ENCODE results near the gene SNX15.
"Not testable (repeated sequence)": the region's sequence is repeated elsewhere in the genome, so short reads cannot be mapped to it uniquely, and the experiment has no call there.

SNX15 gene

DNA sequence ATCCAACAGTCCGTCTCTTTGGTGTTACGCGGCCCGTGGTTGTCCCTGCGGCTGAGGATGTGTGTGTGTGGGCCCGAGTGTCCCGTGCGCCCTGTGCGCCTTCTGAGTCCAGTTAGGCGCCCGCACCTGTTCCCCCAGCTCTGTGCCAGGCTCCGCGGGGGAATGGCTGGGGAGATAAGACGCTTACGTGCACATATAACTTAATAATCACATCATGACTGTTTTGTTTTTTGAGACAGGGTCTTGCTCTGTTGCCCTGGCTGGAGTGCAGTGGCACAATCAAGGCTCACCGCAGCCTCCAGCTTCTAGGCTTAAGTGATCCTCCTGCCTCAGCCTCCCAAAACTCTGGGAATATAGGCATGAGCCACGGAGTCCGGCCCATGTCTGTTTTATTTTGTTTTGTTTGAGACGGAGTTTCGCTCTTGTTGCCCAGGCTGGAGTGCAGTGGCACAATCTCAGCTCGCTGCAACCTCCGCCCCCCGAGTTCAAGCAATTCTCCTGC is 12.5 kb upstream of the SNX15 start:
- DNase-seq (ENCODE audit: extremely low read depth in 1 of 2, low read depth in 1 of 2), result peak in 1 of 2 donors; percentile 14

DNA sequence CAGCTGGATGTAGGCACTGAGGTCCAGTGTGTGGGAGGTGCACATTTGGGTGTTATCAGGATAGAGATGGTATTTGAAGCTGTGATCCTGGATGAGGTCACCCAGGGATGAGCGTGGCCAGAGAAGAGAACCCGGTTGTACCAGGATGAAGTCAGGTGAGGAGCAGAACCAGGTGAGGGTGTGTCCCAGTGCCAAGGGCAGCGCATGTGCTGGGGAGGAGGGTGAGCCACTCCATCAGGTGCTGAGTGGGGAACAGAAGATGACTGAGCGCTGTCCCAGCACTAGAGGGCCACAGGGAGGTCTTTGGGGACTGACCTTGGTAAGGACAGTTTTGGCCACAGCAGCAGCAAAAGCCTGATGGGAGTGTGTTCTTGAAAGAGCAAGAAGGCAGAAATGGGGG is 10.5 kb upstream of the SNX15 start:
- DNase-seq (ENCODE audit: extremely low read depth in 1 of 2, low read depth in 1 of 2), result no peak

- DNase-seq (ENCODE audit: extremely low read depth in 1 of 2, low read depth in 1 of 2), result no peak
Observed at GRCh38 chr11:65017937-65018336, 9.3 kb upstream of the SNX15 start.

DNA sequence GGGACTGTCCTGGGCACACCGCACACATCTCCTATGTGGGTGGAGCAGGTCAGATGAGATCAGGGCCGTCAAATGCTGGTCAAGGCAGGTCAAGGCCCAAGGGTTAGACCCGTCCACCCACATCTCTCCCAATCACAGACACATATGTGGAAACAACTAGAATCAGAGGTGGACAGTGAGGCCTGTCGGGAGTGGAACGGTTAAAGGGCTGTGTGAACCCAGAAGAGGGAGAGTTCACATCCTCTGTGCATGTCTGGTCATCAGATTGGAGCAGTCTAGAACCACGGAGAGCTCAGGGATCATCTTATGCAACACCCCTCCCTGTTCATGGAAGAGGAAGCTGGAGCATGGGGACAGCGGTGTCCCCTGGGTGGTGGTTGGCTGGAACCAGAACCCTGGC is 7.4 kb upstream of the SNX15 start:
- no peak for DNase-seq (ENCODE audit: extremely low read depth in 1 of 2, low read depth in 1 of 2)

DNA sequence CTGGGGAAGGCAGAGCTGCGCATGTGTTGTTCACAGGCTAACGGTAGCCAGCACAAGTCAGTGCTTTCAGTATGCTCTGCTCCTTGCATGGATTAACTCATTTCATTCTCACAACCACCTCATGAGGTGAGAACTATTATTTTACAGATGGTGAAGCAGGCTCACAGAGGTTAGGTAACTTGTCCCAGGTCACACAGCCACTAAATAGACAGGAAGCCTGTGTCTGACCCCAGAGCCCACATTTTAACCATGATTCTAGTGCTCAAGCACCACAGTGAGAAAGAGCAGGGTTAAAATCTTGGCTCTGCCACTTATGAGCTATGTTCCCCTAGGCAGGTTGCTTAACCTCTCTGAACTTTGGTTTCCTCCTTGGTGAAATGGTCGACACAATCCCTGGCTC is 6.2 kb upstream of the SNX15 start:
- no peak for DNase-seq (ENCODE audit: extremely low read depth in 1 of 2, low read depth in 1 of 2)

GRCh38 chr11:65021509-65021908 is 5.7 kb upstream of the SNX15 start:
- DNase-seq (ENCODE audit: extremely low read depth in 1 of 2, low read depth in 1 of 2), result no peak

GRCh38 chr11:65023502-65023901 is 3.7 kb upstream of the SNX15 start:
- not testable (repeated sequence) for DNase-seq (ENCODE audit: extremely low read depth in 1 of 2, low read depth in 1 of 2)

- DNase-seq (ENCODE audit: extremely low read depth in 1 of 2, low read depth in 1 of 2), result no peak
Observed at GRCh38 chr11:65026810-65027209, 429 bp upstream of the SNX15 start.

GRCh38 chr11:65032216-65032615 is 5.0 kb downstream of the SNX15 start:
- no peak for DNase-seq (ENCODE audit: extremely low read depth in 1 of 2, low read depth in 1 of 2)

DNA sequence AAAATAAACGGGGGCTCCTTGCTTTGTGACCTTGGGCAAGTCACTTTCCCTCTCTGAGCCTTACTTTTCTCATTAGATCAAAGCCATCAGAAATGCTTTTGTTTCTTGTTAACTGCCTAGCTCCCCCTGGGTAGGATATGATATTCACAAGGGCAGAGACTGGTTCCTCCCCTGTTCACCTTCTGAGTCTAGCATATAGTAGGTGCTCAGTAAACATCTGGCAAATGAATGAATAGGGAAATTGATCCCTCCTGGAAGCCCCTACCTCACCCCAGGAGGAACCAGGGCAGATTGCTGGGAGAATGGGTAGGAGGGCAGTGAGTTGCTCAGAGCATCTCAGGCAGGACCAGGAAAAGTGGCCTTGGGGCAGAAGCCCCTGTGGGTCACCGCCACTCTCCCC is 7.2 kb downstream of the SNX15 start:
- DNase-seq (ENCODE audit: extremely low read depth in 1 of 2, low read depth in 1 of 2), result no peak

DNA sequence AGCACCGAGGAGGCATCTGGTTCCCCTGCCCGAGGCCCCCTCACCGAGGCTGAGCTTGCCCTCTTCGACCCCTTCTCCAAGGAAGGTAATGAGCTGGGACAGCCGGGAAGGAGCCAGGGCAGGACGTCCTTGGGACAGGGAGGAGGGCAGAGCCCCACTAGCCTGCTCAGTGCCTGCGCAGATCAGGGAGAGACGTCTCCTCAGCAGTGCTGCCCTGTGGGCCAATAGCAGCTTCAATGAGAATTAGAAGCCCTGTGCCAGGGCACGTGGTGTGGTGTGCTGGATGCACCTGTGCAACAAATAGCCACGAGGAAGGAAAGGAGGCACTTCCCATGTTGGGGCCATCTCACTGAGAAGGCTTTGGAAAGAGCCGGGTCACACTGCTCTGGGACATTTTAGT is 8.3 kb downstream of the SNX15 start:
- no peak for DNase-seq (ENCODE audit: extremely low read depth in 1 of 2, low read depth in 1 of 2)

- DNase-seq (ENCODE audit: extremely low read depth in 1 of 2, low read depth in 1 of 2), result no peak
Observed at GRCh38 chr11:65036931-65037330, 9.7 kb downstream of the SNX15 start.

DNA sequence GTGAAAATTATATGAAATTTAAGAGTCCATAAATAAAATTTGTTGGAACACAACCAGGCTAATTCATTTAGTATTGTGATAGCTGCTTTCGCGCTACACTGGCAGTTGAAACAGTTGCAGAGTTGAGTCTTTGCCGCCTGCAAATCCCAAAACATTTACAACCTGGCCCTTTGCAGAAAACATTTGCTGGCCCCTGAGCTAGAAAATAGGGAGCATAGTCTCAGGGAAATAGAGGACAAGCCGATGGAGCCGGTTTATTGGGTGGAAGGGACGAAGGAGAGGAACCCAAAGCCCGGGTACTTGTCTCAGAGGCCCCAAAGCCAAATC is 13.2 kb downstream of the SNX15 start:
- DNase-seq (ENCODE audit: extremely low read depth in 1 of 2, low read depth in 1 of 2), result no peak

DNA sequence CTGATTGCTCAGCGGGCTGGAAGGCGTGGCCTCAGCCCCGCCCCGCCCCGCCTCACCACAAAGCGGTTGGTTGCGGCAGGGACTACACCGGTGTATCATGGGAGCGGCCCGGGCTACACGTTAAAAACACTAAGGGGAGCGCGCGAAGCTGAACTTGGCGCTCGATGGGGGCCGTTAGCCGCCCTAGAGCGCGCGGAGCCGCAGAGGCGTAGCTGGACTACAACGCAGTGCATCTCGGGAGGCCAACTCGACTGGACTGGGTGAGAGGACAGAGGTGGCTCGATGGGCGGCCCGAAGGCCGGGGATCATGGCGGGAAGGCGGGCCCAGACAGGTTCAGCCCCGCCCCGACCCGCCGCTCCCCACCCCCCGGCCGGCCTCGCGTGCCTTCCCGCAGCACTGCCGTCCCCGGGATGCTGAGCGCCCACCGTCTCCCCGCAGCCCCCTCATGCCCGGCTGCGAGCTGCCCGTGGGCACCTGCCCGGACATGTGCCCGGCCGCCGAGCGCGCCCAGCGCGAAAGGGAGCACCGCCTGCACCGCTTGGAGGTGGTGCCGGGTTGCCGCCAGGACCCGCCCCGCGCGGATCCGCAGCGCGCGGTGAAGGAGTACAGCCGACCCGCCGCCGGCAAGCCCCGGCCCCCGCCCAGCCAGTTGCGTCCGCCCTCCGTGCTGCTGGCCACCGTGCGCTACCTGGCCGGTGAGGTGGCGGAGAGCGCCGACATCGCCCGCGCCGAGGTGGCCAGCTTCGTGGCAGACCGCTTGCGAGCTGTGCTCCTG is 13.8 kb downstream of the SNX15 start, which contains the start of gene SAC3D1:
Gene SAC3D1 (plus strand): TSS at position 364 of the 776 bp plus-strand sequence. CDS start 83 bp downstream, at position 447.
- peak; percentile 84 to 92 for DNase-seq (ENCODE audit: extremely low read depth in 1 of 2, low read depth in 1 of 2)

- no peak for DNase-seq (ENCODE audit: extremely low read depth in 1 of 2, low read depth in 1 of 2)
Observed at GRCh38 chr11:65042891-65043290, 15.7 kb downstream of the SNX15 start.

- no peak for DNase-seq (ENCODE audit: extremely low read depth in 1 of 2, low read depth in 1 of 2)
Observed at GRCh38 chr11:65043881-65044501, 16.8 kb downstream of the SNX15 start.

DNA sequence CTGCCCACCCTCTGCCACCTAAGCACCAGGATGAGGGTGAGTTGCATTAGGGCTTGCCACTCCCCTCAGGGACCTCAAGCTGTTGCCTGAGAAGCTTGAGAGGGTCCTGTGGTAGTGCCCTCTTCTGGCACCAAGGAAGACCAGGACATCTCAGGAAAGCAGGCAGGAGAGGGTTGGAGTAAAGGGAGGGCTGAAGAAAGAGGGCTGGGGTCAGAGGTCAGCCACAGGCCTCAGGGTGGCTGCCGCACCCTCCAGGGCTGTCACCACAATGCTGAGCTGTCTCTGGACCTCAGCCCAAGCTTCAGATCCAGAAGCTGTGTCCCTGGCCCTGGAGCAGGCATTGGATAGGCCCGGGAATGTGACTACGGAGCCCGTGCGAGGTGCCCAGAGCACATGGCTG is 17.8 kb downstream of the SNX15 start:
- DNase-seq (ENCODE audit: extremely low read depth in 1 of 2, low read depth in 1 of 2), result no peak

- no peak for DNase-seq (ENCODE audit: extremely low read depth in 1 of 2, low read depth in 1 of 2)
Observed at GRCh38 chr11:65045728-65046127, 18.5 kb downstream of the SNX15 start.

- no peak for DNase-seq (ENCODE audit: extremely low read depth in 1 of 2, low read depth in 1 of 2)
Observed at GRCh38 chr11:65047581-65048422, 20.6 kb downstream of the SNX15 start.

GRCh38 chr11:65051398-65051858 is 24.2 kb downstream of the SNX15 start:
- no peak for DNase-seq (ENCODE audit: extremely low read depth in 1 of 2, low read depth in 1 of 2)

DNA sequence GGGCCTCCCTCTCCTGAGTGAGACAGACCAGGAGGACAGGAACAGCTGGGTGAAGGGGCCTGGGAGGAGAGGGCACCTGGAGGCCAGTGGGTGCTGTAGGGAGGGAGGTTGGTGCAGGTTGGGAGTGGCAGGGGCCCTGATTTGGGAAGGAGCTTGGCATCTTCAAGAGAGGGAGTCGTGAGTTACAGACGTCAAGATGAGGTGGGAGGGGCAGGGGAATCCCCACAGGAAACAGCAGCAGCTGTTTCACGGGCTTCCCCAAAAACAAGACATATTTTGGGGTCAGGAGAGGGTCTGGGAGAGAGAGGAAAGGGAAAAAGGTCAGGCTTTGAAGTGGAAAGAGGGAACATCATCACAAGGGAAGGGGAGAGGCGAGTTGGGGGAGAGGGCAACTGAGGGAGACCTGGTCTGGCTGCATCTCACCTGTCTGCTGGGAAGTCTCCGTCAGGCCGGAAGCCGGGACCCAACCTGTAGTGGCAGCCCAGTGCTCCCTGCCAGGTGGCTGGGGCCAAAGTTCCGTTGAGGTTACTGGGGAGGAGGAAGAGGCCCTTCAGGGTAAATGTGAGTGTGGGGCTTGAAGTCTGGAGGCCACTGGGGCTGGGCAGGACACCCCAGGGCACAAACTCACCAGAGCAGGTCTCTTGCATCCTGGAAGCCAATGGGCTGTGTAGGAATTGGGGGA is 26.7 kb downstream of the SNX15 start:
- no peak for DNase-seq (ENCODE audit: extremely low read depth in 1 of 2, low read depth in 1 of 2)
